Measurements from ENCODE around the gene CD99L2.

DNA sequence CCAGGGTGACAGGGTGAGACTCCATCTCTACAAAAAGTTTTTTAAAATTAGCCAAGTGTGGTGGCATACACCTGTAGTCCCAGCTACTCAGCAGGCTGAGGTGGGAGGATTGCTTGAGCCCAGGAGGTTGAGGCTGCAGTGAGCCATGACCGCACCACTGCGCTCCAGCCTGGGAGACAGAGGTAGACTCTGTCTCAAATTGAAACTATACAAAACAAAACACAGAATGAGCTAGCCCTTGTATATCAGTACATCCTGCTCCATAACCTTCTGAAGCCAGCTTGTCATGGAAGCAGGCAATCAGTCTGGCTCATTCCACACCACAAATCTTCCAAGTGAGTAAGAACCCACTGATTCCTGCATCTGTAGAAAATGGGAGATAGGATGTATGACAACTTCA is 49.0 kb downstream of the CD99L2 start:
- TF ChIP-seq POLR2AphosphoS5 (IDR thresholded peaks at IDR 0.05; ENCODE audit: low read depth, low read length) (no peak), SPI1 (IDR thresholded peaks at IDR 0.05; ENCODE audit: low read depth, low read length) (no peak)
